GM12874 (cell line): ENCODE data around the gene MAP1B.

Source experiments
- TF ChIP-seq, protein P1 (sequence below): IDR thresholded peaks from 2 replicates; pipeline ENCODE4 v1.5.1; 2011; ENCODE audit warnings: low read depth, mild to moderate bottlenecking, control low read depth, low read length, moderate library complexity; ENCODE audit not compliant: insufficient read depth

MAP1B gene

GRCh38 chr5:72225741-72226140, 118.5 kb downstream of the MAP1B start:
- TF ChIP-seq, protein P1, sequence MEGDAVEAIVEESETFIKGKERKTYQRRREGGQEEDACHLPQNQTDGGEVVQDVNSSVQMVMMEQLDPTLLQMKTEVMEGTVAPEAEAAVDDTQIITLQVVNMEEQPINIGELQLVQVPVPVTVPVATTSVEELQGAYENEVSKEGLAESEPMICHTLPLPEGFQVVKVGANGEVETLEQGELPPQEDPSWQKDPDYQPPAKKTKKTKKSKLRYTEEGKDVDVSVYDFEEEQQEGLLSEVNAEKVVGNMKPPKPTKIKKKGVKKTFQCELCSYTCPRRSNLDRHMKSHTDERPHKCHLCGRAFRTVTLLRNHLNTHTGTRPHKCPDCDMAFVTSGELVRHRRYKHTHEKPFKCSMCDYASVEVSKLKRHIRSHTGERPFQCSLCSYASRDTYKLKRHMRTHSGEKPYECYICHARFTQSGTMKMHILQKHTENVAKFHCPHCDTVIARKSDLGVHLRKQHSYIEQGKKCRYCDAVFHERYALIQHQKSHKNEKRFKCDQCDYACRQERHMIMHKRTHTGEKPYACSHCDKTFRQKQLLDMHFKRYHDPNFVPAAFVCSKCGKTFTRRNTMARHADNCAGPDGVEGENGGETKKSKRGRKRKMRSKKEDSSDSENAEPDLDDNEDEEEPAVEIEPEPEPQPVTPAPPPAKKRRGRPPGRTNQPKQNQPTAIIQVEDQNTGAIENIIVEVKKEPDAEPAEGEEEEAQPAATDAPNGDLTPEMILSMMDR = no peak

DNA sequence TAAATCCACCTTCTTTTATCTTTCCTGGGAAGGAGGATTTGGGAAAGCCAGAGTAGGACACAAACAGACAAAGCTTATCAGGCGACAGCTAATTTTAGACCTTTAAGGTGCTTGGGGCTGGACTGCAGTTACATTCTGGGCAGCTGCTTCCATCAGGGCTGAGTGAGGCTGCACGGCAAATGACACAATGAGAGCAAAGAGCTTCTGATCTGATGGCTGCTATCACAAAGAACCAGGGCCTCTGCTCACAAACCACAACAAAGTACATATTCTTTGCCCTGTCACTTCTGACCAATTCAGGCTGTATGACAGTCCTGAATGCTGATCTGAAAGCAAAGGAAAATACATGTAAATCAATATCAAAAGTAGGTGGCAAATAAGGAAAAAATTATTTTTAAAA, 119.7 kb downstream of the MAP1B start:
- TF ChIP-seq, protein P1 = no peak

GRCh38 chr5:72228960-72229359, 121.7 kb downstream of the MAP1B start:
- TF ChIP-seq, protein P1 = no peak

DNA sequence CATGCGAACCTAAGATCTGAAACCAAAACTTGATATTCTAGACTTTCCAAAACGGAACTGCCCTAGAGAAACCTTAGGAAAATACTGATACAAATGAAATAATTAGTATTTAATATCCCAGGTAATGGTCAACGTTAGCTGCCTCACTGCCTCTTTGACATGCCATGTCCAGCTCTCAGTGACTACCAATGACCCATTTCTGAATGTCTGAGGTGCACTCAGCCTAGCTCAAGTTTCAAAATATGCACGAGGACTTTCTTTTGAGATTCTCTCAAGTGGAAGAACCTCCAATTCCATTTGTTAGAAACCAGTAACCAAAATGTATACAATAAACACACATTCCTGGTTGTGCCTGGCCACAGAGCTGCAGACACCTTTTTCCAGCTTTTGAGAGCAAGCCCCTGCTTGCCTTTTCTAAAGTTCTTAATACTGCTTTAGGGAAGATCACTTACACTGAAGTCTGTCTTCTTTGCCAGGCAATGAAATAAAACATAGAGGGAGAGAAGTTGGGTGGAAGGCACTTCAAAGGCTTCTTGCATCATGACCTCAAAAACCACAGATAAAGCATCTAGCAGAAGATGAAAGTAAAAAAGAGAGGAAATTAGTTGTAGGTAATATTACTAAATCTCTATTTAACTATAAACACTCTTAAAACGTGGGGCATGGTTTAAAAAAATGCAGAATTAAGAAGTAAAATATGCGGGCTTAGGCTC, 124.9 kb downstream of the MAP1B start:
- TF ChIP-seq, protein P1 = no peak

DNA sequence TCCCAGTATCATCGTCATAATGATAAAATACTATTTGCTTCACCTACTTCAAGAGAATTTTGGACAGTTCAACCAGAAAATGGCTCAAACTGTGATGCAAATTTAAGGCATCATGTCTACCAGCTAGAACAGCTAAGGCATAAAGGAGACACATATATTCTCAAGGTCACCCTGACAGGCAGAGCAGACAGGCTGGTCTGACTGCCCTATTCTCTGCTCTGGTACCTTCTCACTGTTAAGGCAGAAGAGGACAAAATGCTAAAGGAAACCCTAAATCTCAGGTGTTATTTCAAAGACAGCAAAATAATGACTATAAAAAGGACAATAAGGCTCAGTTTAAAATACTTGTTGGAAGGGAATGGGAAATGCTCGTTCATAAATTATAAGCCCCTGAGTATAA, 125.6 kb downstream of the MAP1B start:
- TF ChIP-seq, protein P1 = no peak

DNA sequence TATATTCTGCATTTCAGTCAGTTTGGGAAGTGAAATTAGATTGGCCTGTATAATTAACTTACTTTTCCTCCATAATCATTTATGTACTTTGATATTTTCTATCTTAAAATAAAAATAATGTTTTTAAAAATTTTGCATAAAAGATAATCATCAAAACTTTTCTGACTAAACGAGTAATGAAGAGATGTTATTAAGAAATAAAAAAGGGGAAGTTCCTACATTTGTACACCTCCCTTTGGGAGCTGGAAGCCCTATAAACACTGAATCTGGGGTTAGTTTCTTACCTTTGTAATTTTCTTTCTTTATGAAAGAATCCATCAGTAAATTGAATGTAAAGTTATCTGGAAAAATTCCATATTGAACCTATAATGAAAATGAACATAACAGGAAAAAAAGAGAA, 126.6 kb downstream of the MAP1B start:
- TF ChIP-seq, protein P1 = no peak

DNA sequence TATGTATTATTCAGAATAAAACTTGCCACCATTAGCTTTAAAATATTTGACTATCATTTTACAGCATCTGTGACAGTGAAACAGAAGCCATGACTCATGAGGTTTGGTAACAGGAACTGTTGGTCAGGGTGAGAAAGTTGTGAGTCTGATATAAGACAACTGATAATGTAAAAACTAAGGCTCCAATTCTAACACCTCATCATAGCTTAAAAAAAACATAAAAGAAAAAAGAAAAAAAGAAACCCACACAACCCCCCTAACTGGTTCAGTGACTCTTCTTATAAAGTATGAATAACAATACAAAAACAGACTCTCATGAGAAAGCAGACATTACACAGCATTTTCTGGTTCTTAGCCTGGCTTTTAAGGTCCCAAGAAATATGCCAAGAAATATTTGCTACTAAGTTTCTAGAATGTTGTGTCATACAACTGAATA, 127.0 kb downstream of the MAP1B start:
- TF ChIP-seq, protein P1 = no peak

GRCh38 chr5:72234868-72235267, 127.6 kb downstream of the MAP1B start:
- TF ChIP-seq, protein P1 = no peak
